ENCODE data around the gene ELFN1. TPM values are rescaled to one million over a fixed set of nuclear protein-coding genes. Genes with fewer than 3 reads are reported as not detected.

The ELFN1 gene
- total and polyA plus RNA-seq, 10 of the 15 experiments (the other 5 are each of a cell fraction or from before 2014, with no cell fraction given) = 0.04 TPM; not detected in 9

DNA sequence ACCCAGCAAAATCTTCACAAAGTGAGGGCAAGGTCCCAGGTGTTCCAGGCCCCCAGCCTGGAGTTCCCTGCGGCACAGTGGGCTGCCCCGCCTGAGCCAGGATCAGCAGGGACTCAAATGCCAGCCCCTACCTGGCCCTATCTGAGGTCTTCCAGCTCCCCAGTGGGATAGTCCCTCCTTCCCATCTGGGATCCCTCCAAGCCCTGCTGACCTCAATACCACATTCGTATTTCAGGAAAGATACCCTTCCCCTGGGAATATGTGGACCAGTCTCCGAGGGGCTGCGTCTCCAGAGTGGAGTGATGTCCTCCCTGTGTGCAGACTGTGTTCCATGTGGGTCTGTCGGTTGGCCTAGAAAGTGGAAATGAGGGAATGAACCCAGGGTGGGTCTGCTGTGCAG lies 40.9 kb downstream of the ELFN1 start:
- FAIRE-seq (no peak), DNase-seq (ENCODE audit: low read depth, low spot score) (no peak), ATAC-seq (no peak)
- no peaks in the 10 kb centered on the region for H3K27me3 ChIP-seq (replicated peaks in 1 of 2; ENCODE audit: control insufficient read depth in 2 of 2, insufficient read depth in 2 of 2, low read length in 1 of 2)
- WGBS (ENCODE audit: insufficient coverage, insufficient replicate concordance, low lambda C conversion rate, missing lambda C conversion rate) = 50% methylated on average over 6 of the region's 6 CpGs
- H3K4me1 ChIP-seq (ENCODE audit: control insufficient read depth, insufficient read depth, low read length) = no peaks in the 10 kb centered on the region
- TF ChIP-seq POU2F2 (IDR thresholded peaks at IDR 0.05; ENCODE audit: borderline replicate concordance, low read depth, low read length) = no peak
- TF ChIP-seq ZNF24 (IDR thresholded peaks at IDR 0.05) = no peak
- TF ChIP-seq POLR2AphosphoS5 (IDR thresholded peaks at IDR 0.05; ENCODE audit: low read length) = no peak
- no peak for TF ChIP-seq CBX5 (IDR thresholded peaks at IDR 0.05; ENCODE audit: low read depth)
- TF ChIP-seq ETV6 (conservative IDR thresholded peaks at IDR 0.05 in 1 of 2, IDR thresholded peaks at IDR 0.05 in 1 of 2; ENCODE audit: borderline replicate concordance in 1 of 2, low read depth in 1 of 2) = no peak
- TF ChIP-seq MYC (IDR thresholded peaks at IDR 0.05; ENCODE audit: insufficient read depth, insufficient read length, insufficient replicate concordance, low read length, severe bottlenecking) = no peak
- TF ChIP-seq, protein P1, sequence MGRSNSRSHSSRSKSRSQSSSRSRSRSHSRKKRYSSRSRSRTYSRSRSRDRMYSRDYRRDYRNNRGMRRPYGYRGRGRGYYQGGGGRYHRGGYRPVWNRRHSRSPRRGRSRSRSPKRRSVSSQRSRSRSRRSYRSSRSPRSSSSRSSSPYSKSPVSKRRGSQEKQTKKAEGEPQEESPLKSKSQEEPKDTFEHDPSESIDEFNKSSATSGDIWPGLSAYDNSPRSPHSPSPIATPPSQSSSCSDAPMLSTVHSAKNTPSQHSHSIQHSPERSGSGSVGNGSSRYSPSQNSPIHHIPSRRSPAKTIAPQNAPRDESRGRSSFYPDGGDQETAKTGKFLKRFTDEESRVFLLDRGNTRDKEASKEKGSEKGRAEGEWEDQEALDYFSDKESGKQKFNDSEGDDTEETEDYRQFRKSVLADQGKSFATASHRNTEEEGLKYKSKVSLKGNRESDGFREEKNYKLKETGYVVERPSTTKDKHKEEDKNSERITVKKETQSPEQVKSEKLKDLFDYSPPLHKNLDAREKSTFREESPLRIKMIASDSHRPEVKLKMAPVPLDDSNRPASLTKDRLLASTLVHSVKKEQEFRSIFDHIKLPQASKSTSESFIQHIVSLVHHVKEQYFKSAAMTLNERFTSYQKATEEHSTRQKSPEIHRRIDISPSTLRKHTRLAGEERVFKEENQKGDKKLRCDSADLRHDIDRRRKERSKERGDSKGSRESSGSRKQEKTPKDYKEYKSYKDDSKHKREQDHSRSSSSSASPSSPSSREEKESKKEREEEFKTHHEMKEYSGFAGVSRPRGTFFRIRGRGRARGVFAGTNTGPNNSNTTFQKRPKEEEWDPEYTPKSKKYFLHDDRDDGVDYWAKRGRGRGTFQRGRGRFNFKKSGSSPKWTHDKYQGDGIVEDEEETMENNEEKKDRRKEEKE (IDR thresholded peaks at IDR 0.05) = no peak
- TF ChIP-seq EED (IDR thresholded peaks at IDR 0.05; ENCODE audit: low read depth) = no peak
- TF ChIP-seq SUPT20H (IDR thresholded peaks at IDR 0.05; ENCODE audit: borderline replicate concordance, control insufficient read depth, low read depth, low read length) = no peak
- TF ChIP-seq SMAD5 (IDR thresholded peaks at IDR 0.05; ENCODE audit: low read depth) = no peak
- TF ChIP-seq DPF2 (IDR thresholded peaks at IDR 0.05) = no peak
- no peak for TF ChIP-seq ESRRA (IDR thresholded peaks at IDR 0.05; ENCODE audit: low read length)
- no peak for TF ChIP-seq FOXK2 (IDR thresholded peaks at IDR 0.05)
- TF ChIP-seq TCF7 (IDR thresholded peaks at IDR 0.05; ENCODE audit: borderline replicate concordance) = no peak
- TF ChIP-seq ZSCAN29 (IDR thresholded peaks at IDR 0.05) = no peak
- SMC1A ChIA-PET (ENCODE audit: uncharacterized antibody, unreplicated experiment) = interaction anchor here (0.6 kb wide), 2 partner anchors 126 to 330 kb away, joined by 3 read pairs; no protein-coding TSS in a partner anchor
- no peaks in the 10 kb centered on the region for H4K20me1 ChIP-seq (ENCODE audit: control insufficient read depth, insufficient read depth)
- H3K79me2 ChIP-seq (ENCODE audit: control insufficient read depth, insufficient read depth, low read length) = no peaks in the 10 kb centered on the region
- RAD21 ChIA-PET (ENCODE audit: unreplicated experiment) = no interaction called here
- no peak overlapping the region for H3K4me3 ChIP-seq
- no peak overlapping the region for H3K27ac ChIP-seq (ENCODE audit: control insufficient read depth, insufficient read depth)
- in situ Hi-C loops (cut with MboI) (no loop called here), intact Hi-C loops (cut with micrococcal nuclease; ENCODE audit: unreplicated experiment) (no loop called here)
- no peak overlapping the region for H2AFZ ChIP-seq (ENCODE audit: control insufficient read depth, low read depth, low read length)
- CTCF ChIA-PET = no interaction called here
- no peak overlapping the region for H3K4me2 ChIP-seq (ENCODE audit: control insufficient read depth, insufficient read depth)
- POLR2A ChIA-PET = no interaction called here
- H3K36me3 ChIP-seq (ENCODE audit: control insufficient read depth in 2 of 2, insufficient read depth in 2 of 2, low read length in 1 of 2) = no peaks in the 10 kb centered on the region
- no peak overlapping the region for H3K9ac ChIP-seq (ENCODE audit: control insufficient read depth, insufficient read depth, low read length)
- BruUV-seq (replicated peaks) = no TSS peak
- peaks cover 3% of the 10 kb centered on the region; the same call in 2 of the 3 replicates for H3K9me3 ChIP-seq (replicated peaks; ENCODE audit: control insufficient read depth, insufficient read depth, low read length)

Data from GM12878 (cell line).